Panc1 (cell line): Measurements from ENCODE around the gene SLC9A9.

ENCODE experiments used
- CTCF ChIP-seq: fragments of 450-650 bp; IDR thresholded peaks from 2 replicates; pipeline ENCODE4 v1.5.1; 2017; ENCODE audit warnings: mild to moderate bottlenecking
- POLR2AphosphoS5 ChIP-seq: IDR thresholded peaks from 2 replicates; pipeline ENCODE4 v1.6.1; 2012; ENCODE audit warnings: mild to moderate bottlenecking, low read depth, low read length, moderate library complexity
- REST ChIP-seq, 2 experiments: IDR thresholded peaks; 2 replicates each; pipeline ENCODE4 v1.6.1; 2011 to 2012; ENCODE audit warnings: low read depth in 2 of 2, control low read depth in 1 of 2, low read length in 1 of 2, mild to moderate bottlenecking in 1 of 2, moderate library complexity in 1 of 2; ENCODE audit not compliant: insufficient read depth in 1 of 2
- SIN3A ChIP-seq: IDR thresholded peaks from 2 replicates; pipeline ENCODE4 v1.6.1; 2012; ENCODE audit warnings: low read depth, mild to moderate bottlenecking, low read length, moderate library complexity, borderline replicate concordance; ENCODE audit not compliant: insufficient read depth
- TCF7L2 ChIP-seq: IDR thresholded peaks from 2 replicates; pipeline ENCODE4 v1.6.1; 2011; ENCODE audit warnings: mild to moderate bottlenecking, low read depth, low read length, inconsistent platforms

- no peak for TF ChIP-seq TCF7L2
- no peak for TF ChIP-seq CTCF
- TF ChIP-seq POLR2AphosphoS5 = no peak
- TF ChIP-seq SIN3A = no peak
- no peak for TF ChIP-seq REST (IDR thresholded peaks at IDR 0.05; ENCODE audit: insufficient read depth in 1 of 2, low read depth in 2 of 2, low read length in 1 of 2)
These were observed 78.7 kb downstream of the SLC9A9 start for GRCh38 chr3:143769616-143770015.
